ENCODE results near the gene IGF1R. TPM values are rescaled to one million over a fixed set of nuclear protein-coding genes. Genes with fewer than 3 reads are reported as not detected.

Gene IGF1R
- total RNA-seq, 1 donor from 2014 or later, result 47.7 TPM

- DNase-seq (no peak), ATAC-seq (no peak)
- intact Hi-C loops (cut with DNase I), result no loop called here
- no peaks in the 10 kb centered on the region for H3K9me3 ChIP-seq
- TF ChIP-seq, protein P1, sequence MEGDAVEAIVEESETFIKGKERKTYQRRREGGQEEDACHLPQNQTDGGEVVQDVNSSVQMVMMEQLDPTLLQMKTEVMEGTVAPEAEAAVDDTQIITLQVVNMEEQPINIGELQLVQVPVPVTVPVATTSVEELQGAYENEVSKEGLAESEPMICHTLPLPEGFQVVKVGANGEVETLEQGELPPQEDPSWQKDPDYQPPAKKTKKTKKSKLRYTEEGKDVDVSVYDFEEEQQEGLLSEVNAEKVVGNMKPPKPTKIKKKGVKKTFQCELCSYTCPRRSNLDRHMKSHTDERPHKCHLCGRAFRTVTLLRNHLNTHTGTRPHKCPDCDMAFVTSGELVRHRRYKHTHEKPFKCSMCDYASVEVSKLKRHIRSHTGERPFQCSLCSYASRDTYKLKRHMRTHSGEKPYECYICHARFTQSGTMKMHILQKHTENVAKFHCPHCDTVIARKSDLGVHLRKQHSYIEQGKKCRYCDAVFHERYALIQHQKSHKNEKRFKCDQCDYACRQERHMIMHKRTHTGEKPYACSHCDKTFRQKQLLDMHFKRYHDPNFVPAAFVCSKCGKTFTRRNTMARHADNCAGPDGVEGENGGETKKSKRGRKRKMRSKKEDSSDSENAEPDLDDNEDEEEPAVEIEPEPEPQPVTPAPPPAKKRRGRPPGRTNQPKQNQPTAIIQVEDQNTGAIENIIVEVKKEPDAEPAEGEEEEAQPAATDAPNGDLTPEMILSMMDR (IDR thresholded peaks at IDR 0.05), result no peak
- H3K27ac ChIP-seq, result no peak overlapping the region
- no peak overlapping the region for H3K4me3 ChIP-seq
- H3K4me1 ChIP-seq, result no peaks in the 10 kb centered on the region
- no peaks in the 10 kb centered on the region for H3K36me3 ChIP-seq
- H3K27me3 ChIP-seq (ENCODE audit: low read depth), result peaks cover 4% of the 10 kb centered on the region
Measured at GRCh38 chr15:99006904-99007495, 358.7 kb downstream of the IGF1R start.

- intact Hi-C loops (cut with DNase I), result no loop called here
- no peak overlapping the region for H3K4me3 ChIP-seq
- ATAC-seq, result no peak
- H3K4me1 ChIP-seq, result no peaks in the 10 kb centered on the region
- no peak for DNase-seq
- no peak overlapping the region for H3K27ac ChIP-seq
- H3K9me3 ChIP-seq, result no peaks in the 10 kb centered on the region
- TF ChIP-seq, protein P1 (IDR thresholded peaks at IDR 0.05), result no peak
- peaks cover 4% of the 10 kb centered on the region for H3K27me3 ChIP-seq (ENCODE audit: low read depth)
- no peaks in the 10 kb centered on the region for H3K36me3 ChIP-seq
Measured at GRCh38 chr15:99009741-99010330, 361.5 kb downstream of the IGF1R start.

GRCh38 chr15:99010768-99011167, 362.4 kb downstream of the IGF1R start:
- no peak overlapping the region for H3K4me3 ChIP-seq
- TF ChIP-seq, protein P1 (IDR thresholded peaks at IDR 0.05), result no peak
- ATAC-seq, result no peak
- H3K27ac ChIP-seq, result no peak overlapping the region
- intact Hi-C loops (cut with DNase I), result no loop called here
- DNase-seq, result no peak
- no peaks in the 10 kb centered on the region for H3K9me3 ChIP-seq
- H3K4me1 ChIP-seq, result peaks cover 9% of the 10 kb centered on the region
- peaks cover 8% of the 10 kb centered on the region for H3K27me3 ChIP-seq (ENCODE audit: low read depth)
- no peaks in the 10 kb centered on the region for H3K36me3 ChIP-seq

Small RNA genes within 50 kb of the gene (microRNA-seq; reads per million reads assigned to microRNA genes)
- not detected for gene MIR4714 (ENCODE audit: borderline number of aligned reads)
